ENCODE results near the gene USP37.

GRCh38 chr2:218582076-218582475 lies 13.9 kb upstream of the USP37 start:
- TF ChIP-seq CTCF (IDR thresholded peaks at IDR 0.05; ENCODE audit: low read depth, low read length) (no peak), EZH2phosphoT487 (IDR thresholded peaks at IDR 0.05; ENCODE audit: low read depth) (no peak)
